HG03196 (cell line): ENCODE data around the gene CCL19.

ENCODE experiments used
- ATAC-seq: cut with Tn5 transposase; IDR thresholded peaks from one replicate; pipeline ENCODE4 v1.9.1; 2021; ENCODE audit not compliant: unreplicated experiment

Gene CCL19

GRCh38 chr9:34642679-34643078 is 48.4 kb downstream of the CCL19 start:
- no peak for ATAC-seq
